Naive thymus-derived CD8-positive, alpha-beta T cell (primary cell): ENCODE data around the gene TNS3. TPM values are rescaled to one million over a fixed set of nuclear protein-coding genes. Genes with fewer than 3 reads are reported as not detected.
A peak's percentile ranks its signal among the peaks of the same experiment; 100 is the strongest.

ENCODE experiments used
- ATAC-seq, 2 donors: fragments of 150-1000 bp; cut with Tn5 transposase in 1 of 2; sonication (Bioruptor Pico), chemical (Tn5 transposase) in 1 of 2; 1 replicate in 1 of 2; 2 replicates in 1 of 2; pipeline ENCODE4 v1.10.0; 2021; ENCODE audit warnings: mild to moderate bottlenecking in 2 of 2, moderate library complexity in 2 of 2
- POLR2A ChIA-PET: fragments of 350-600 bp; sonication (Branson Sonifier 250); formaldehyde crosslinking; loops from one replicate; lab custom pipeline; 2021; ENCODE audit warnings: antibody characterized with exemption; lab: Charles Lee
- DNase-seq, 10 donors: peaks; one replicate each; pipeline versions ENCODE4 v3.0.0 to v3.0.0-alpha.2; 2020 to 2022
- H3K27ac Mint-ChIP-seq, 10 donors: one replicate each; pipeline ENCODE4 v1.8.0; 2020 to 2022; ENCODE audit warnings: mild to moderate bottlenecking in 10 of 10, mixed read lengths in 10 of 10, moderate library complexity in 4 of 10, inconsistent platforms in 1 of 10
- H3K27me3 Mint-ChIP-seq, 5 donors: one replicate each; pipeline ENCODE4 v1.8.0; 2021 to 2022; ENCODE audit warnings: mixed read lengths in 5 of 5
- H3K36me3 Mint-ChIP-seq, 3 donors: one replicate each; pipeline ENCODE4 v1.8.0; 2020 to 2022; ENCODE audit warnings: mixed read lengths in 3 of 3, mild to moderate bottlenecking in 2 of 3, inconsistent platforms in 1 of 3
- H3K4me1 Mint-ChIP-seq, 4 donors: one replicate each; pipeline ENCODE4 v1.8.0; 2021 to 2022; ENCODE audit warnings: mixed read lengths in 4 of 4
- H3K4me3 Mint-ChIP-seq, 10 donors: one replicate each; pipeline ENCODE4 v1.8.0; 2020 to 2022; ENCODE audit warnings: mild to moderate bottlenecking in 10 of 10, mixed read lengths in 10 of 10, moderate library complexity in 6 of 10, inconsistent platforms in 1 of 10
- H3K9me3 Mint-ChIP-seq, 9 donors: one replicate each; pipeline ENCODE4 v1.8.0; 2020 to 2022; ENCODE audit warnings: mixed read lengths in 9 of 9, mild to moderate bottlenecking in 3 of 9, inconsistent platforms in 1 of 9, moderate library complexity in 1 of 9
- polyA plus RNA-seq, 3 donors: library from polyadenylated mRNA; unstranded; fragments of 300-500 nt; fragmentation: Illumina TruSeq; gene quantifications; one replicate each; pipeline ENCODE4 v1.2.3, GENCODE V29; 2021
- total RNA-seq, 8 experiments: library from RNA in 2 of 8; stranded (reverse) in 2 of 8; gene quantifications; one replicate each; pipeline ENCODE4 v1.2.3 and lab custom pipeline; 2021 to 2026

Gene TNS3
- total and polyA plus RNA-seq, 5 experiments from 2014 or later, result 1.2 to 1.6 TPM; not detected in 3

- Mint-ChIP-seq H3K27me3 (peaks cover 0 to 31% (median 14%) of the 10 kb centered on the region in 5 donors), H3K4me1 (peaks cover 0 to 8% (median 3%) of the 10 kb centered on the region in 4 donors), H3K36me3 (no peaks in the 10 kb centered on the region), H3K4me3 (no peak overlapping the region), H3K9me3 (peaks cover 0 to 2% (median 0%) of the 10 kb centered on the region in 9 donors), H3K27ac (no peak overlapping the region)
- POLR2A ChIA-PET, result no interaction called here
- no peak for ATAC-seq
- no peak for DNase-seq
These were observed 188.5 kb downstream of the TNS3 start for GRCh38 chr7:47393406-47393805.

DNA sequence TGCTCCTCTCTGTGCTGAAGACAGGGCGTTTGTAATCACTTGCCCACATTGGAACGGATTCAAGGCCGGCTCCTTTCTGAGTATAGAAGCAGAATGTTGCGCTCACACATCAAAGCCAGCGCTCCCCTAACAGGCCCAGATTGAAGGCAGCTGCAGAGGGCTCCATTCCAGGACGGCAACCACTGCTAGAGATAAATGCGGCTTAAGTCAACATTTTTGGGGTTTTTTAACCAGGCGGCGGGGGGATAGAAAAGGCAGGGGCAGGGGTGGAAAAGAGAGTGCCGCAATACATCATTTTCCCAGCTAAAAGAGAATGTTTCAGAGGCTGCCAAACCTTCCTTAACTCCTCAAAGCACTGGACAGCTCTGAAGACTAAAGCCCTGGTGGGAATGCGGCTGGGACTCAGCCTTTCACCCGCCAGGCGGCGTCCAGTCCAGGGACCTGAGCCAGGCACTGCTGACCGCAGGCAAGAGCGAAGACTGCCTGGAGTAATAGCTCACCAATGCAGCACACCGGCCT, 189.6 kb downstream of the TNS3 start:
- peaks cover 0 to 2% (median 0%) of the 10 kb centered on the region in 9 donors for H3K9me3 Mint-ChIP-seq
- no peaks in the 10 kb centered on the region for H3K36me3 Mint-ChIP-seq
- DNase-seq, result no peak
- H3K4me1 Mint-ChIP-seq, result peaks cover 0 to 8% (median 1%) of the 10 kb centered on the region in 4 donors
- peaks cover 0 to 31% (median 16%) of the 10 kb centered on the region in 5 donors for H3K27me3 Mint-ChIP-seq
- no peak for ATAC-seq
- H3K4me3 Mint-ChIP-seq, result no peak overlapping the region
- POLR2A ChIA-PET, result no interaction called here
- no peak overlapping the region for H3K27ac Mint-ChIP-seq

DNA sequence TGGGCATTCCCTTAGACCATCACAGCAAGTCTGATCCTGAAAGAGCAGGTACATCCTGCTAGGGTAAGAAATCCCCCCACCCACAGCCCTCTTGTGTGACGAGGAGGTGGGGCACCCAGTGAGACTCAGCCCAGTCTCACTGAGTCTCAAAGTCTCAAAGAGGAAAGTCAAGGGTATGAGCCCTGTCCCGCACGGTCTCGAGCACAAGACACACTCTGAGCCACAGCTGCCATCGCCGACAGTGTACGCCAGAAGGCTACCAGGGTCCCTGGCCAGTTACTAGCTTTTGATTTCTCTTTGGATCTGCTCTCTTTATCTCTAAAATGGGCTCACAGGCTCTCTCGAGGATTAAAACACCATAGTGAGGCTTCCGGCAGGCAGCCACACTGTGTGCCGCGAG, 190.2 kb downstream of the TNS3 start:
- POLR2A ChIA-PET, result no interaction called here
- H3K9me3 Mint-ChIP-seq, result peaks cover 0 to 2% (median 0%) of the 10 kb centered on the region in 9 donors
- no peaks in the 10 kb centered on the region for H3K36me3 Mint-ChIP-seq
- no peak overlapping the region for H3K27ac Mint-ChIP-seq
- peaks cover 0 to 37% (median 15%) of the 10 kb centered on the region in 5 donors for H3K27me3 Mint-ChIP-seq
- DNase-seq (no peak), ATAC-seq (no peak)
- H3K4me3 Mint-ChIP-seq, result no peak overlapping the region
- peaks cover 0 to 8% (median 1%) of the 10 kb centered on the region in 4 donors for H3K4me1 Mint-ChIP-seq

GRCh38 chr7:47390914-47391313, 191.0 kb downstream of the TNS3 start:
- no peaks in the 10 kb centered on the region for H3K9me3 Mint-ChIP-seq
- peaks cover 0 to 38% (median 12%) of the 10 kb centered on the region in 5 donors for H3K27me3 Mint-ChIP-seq
- POLR2A ChIA-PET, result no interaction called here
- no peak overlapping the region for H3K4me3 Mint-ChIP-seq
- H3K27ac Mint-ChIP-seq, result no peak overlapping the region
- no peak for DNase-seq
- no peak for ATAC-seq
- H3K36me3 Mint-ChIP-seq, result no peaks in the 10 kb centered on the region
- peaks cover 0 to 8% (median 1%) of the 10 kb centered on the region in 4 donors for H3K4me1 Mint-ChIP-seq

DNA sequence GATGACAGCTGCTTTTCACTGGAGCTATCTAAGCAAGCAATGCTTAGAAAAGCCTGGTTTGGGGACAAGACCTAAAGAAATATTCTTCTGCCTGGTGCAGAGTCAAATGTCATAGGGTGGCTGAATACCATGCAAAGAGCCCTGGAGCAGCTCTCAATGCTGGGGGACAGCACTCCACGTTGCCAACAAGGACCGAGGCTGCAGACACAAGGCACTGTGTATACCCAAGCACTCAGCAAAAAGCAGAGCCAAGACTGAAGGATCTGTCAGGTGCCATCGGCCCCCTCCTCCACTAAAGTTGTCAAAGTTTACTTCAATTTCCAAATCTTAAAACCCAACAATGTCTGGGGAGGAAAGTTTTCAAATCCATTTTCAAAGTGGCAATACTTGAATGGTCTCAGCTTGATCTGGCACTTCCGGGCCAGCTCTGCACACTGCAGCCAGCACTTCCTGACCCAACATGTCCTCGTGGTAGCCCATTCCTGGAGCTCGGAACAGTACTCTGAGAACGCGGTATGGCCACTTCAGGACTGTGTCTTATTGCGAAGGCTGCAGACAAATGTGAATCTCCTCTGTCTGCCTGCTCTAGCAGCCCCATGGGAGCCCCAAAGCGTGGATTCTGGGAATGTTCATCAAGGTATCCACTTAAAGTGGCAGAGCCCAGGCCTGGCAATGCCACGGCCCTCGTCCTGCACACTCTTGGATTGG, 191.8 kb downstream of the TNS3 start:
- DNase-seq, result no peak
- ATAC-seq, result no peak
- no peak overlapping the region for H3K27ac Mint-ChIP-seq
- H3K4me3 Mint-ChIP-seq, result no peak overlapping the region
- POLR2A ChIA-PET, result no interaction called here
- no peaks in the 10 kb centered on the region for H3K9me3 Mint-ChIP-seq
- H3K36me3 Mint-ChIP-seq, result no peaks in the 10 kb centered on the region
- peaks cover 0 to 38% (median 14%) of the 10 kb centered on the region in 5 donors for H3K27me3 Mint-ChIP-seq
- peaks cover 0 to 8% (median 1%) of the 10 kb centered on the region in 4 donors for H3K4me1 Mint-ChIP-seq

- H3K27ac Mint-ChIP-seq, result no peak overlapping the region
- peaks cover 0 to 8% (median 1%) of the 10 kb centered on the region in 4 donors for H3K4me1 Mint-ChIP-seq
- no peak overlapping the region for H3K4me3 Mint-ChIP-seq
- peaks cover 0 to 1% (median 0%) of the 10 kb centered on the region in 9 donors for H3K9me3 Mint-ChIP-seq
- ATAC-seq (no peak), DNase-seq (no peak)
- H3K27me3 Mint-ChIP-seq, result peaks cover 0 to 41% (median 13%) of the 10 kb centered on the region in 5 donors
- no peaks in the 10 kb centered on the region for H3K36me3 Mint-ChIP-seq
- POLR2A ChIA-PET, result no interaction called here
These were observed 192.6 kb downstream of the TNS3 start for GRCh38 chr7:47389171-47389922.

DNA sequence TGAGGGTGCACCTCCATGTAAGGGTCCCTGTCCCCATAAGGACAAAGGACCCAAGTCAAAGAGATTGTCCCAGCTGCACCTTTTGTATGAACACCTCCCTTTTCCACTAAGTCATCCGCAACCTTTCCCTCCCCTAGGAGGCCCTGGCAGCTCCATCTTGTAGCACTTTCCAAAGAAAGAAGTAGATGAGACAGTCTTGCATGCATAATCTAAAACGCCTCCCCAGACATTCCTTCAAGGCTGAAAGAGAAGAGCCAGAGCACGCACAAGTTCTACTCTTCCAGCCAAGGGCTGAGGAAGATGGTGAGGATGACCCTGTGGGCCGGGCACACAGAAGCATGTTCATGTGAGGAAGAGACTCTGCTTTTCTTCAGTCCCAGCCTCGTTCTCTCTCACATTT, 194.4 kb downstream of the TNS3 start:
- no peaks in the 10 kb centered on the region for H3K36me3 Mint-ChIP-seq
- peaks cover 0 to 3% (median 0%) of the 10 kb centered on the region in 9 donors for H3K9me3 Mint-ChIP-seq
- DNase-seq, result no peak
- no peak overlapping the region for H3K27ac Mint-ChIP-seq
- no peak overlapping the region for H3K4me3 Mint-ChIP-seq
- ATAC-seq, result no peak
- POLR2A ChIA-PET, result no interaction called here
- H3K27me3 Mint-ChIP-seq, result peaks cover 0 to 55% (median 8%) of the 10 kb centered on the region in 5 donors
- H3K4me1 Mint-ChIP-seq, result peaks cover 0 to 8% (median under 1%) of the 10 kb centered on the region in 4 donors

GRCh38 chr7:47386273-47386835, 195.6 kb downstream of the TNS3 start:
- POLR2A ChIA-PET, result no interaction called here

GRCh38 chr7:47385536-47386125, 196.3 kb downstream of the TNS3 start:
- Mint-ChIP-seq H3K27ac (no peak overlapping the region), H3K27me3 (peaks cover 0 to 49% (median 8%) of the 10 kb centered on the region in 5 donors), H3K9me3 (peaks cover 0 to 3% (median 0%) of the 10 kb centered on the region in 9 donors), H3K36me3 (no peaks in the 10 kb centered on the region), H3K4me3 (no peak overlapping the region), H3K4me1 (peaks cover 1 to 6% (median 3%) of the 10 kb centered on the region in 4 donors)
- DNase-seq (no peak), ATAC-seq (no peak)
- POLR2A ChIA-PET, result no interaction called here

More at GRCh38 chr7:47386273-47386835, 195.6 kb downstream of the TNS3 start:
- peaks cover 0 to 56% (median 8%) of the 10 kb centered on the region in 5 donors for H3K27me3 Mint-ChIP-seq
- DNase-seq (no peak), ATAC-seq (no peak)
- peaks cover under 1 to 8% (median 1%) of the 10 kb centered on the region in 4 donors for H3K4me1 Mint-ChIP-seq
- no peak overlapping the region for H3K27ac Mint-ChIP-seq
- H3K4me3 Mint-ChIP-seq, result no peak overlapping the region
- H3K9me3 Mint-ChIP-seq, result peaks cover 0 to 3% (median 0%) of the 10 kb centered on the region in 9 donors
- H3K36me3 Mint-ChIP-seq, result no peaks in the 10 kb centered on the region

- H3K27me3 Mint-ChIP-seq, result peaks cover 1 to 46% (median 10%) of the 10 kb centered on the region in 5 donors
- H3K4me1 Mint-ChIP-seq, result peaks cover 0 to 6% (median 3%) of the 10 kb centered on the region in 4 donors
- DNase-seq (no peak), ATAC-seq (no peak)
- H3K36me3 Mint-ChIP-seq, result no peaks in the 10 kb centered on the region
- POLR2A ChIA-PET, result no interaction called here
- peak overlapping the region in 1 of 10 donors; percentile 54 for H3K27ac Mint-ChIP-seq
- H3K9me3 Mint-ChIP-seq, result peaks cover 0 to 3% (median 0%) of the 10 kb centered on the region in 9 donors
- H3K4me3 Mint-ChIP-seq, result no peak overlapping the region
These were observed 197.0 kb downstream of the TNS3 start for GRCh38 chr7:47384755-47385535.

- Mint-ChIP-seq H3K27me3 (peaks cover 1 to 46% (median 10%) of the 10 kb centered on the region in 5 donors), H3K27ac (no peak overlapping the region), H3K4me1 (peaks cover 0 to 6% (median 3%) of the 10 kb centered on the region in 4 donors), H3K36me3 (no peaks in the 10 kb centered on the region), H3K9me3 (peaks cover 0 to 3% (median 0%) of the 10 kb centered on the region in 9 donors), H3K4me3 (no peak overlapping the region)
- ATAC-seq (no peak), DNase-seq (no peak)
- POLR2A ChIA-PET, result no interaction called here
These were observed 198.0 kb downstream of the TNS3 start for GRCh38 chr7:47383696-47384445.
